ELF-1 (cell line): ENCODE results near the gene MAB21L4.
"Not testable (repeated sequence)": the region's sequence is repeated elsewhere in the genome, so short reads cannot be mapped to it uniquely, and the experiment has no call there.

Source experiments
- DNase-seq: peaks from one replicate; pipeline ENCODE4 v3.0.0-alpha.2; 2016; ENCODE audit warnings: low read depth, low spot score

The MAB21L4 gene

DNA sequence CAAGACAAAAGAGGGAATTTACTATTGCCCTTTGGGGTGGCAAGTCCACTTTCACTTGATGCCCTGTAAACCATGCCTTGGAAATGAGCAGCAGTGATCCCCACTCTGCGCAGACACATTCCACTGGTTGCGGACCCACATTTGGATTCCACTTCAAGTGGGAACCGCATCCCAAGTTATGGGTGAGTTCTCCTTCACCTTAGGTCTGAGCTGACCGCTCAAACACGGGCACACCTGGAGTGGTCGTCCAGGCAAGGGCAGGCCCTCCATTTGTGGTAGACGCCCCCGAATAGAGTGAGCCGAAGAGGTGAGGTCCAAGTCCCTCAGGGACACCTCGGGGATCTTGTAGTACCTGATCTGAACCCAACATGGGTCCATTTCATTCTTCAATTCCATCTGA is 37.1 kb downstream of the MAB21L4 start:
- no peak for DNase-seq

GRCh38 chr2:240858321-240858720 is 37.6 kb downstream of the MAB21L4 start:
- no peak for DNase-seq

- no peak for DNase-seq
Measured at GRCh38 chr2:240857039-240858008, 38.6 kb downstream of the MAB21L4 start.

GRCh38 chr2:240856151-240856980 is 39.6 kb downstream of the MAB21L4 start:
- DNase-seq, result peak; percentile 57

DNA sequence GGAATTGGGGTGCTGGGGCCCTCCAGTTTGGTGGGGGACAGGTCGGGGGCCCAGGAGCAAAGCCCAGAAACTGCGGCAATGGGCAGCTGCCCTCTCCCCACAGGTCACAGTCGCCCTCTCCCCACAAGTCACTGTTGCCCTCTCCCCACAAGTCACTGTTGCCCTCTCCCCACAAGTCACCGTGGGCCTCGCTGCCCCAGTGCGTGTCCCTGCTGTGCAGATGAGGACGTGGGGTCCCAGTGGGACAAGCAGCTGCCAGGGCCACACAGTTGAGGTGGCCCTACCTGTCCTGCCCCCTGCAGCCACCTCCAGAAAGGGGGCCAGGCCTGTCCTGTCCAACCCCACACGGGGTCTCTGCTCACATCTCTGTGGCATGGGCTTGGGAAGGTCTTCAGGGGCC is 40.3 kb downstream of the MAB21L4 start:
- no peak for DNase-seq

- no peak for DNase-seq
Measured at GRCh38 chr2:240852671-240853314, 43.2 kb downstream of the MAB21L4 start.

- peak; percentile 93 for DNase-seq
Measured at GRCh38 chr2:240851078-240851991, 44.6 kb downstream of the MAB21L4 start.

- DNase-seq, result no peak
Measured at GRCh38 chr2:240850756-240851077, 45.2 kb downstream of the MAB21L4 start.

GRCh38 chr2:240850026-240850425 is 45.9 kb downstream of the MAB21L4 start:
- no peak for DNase-seq

DNA sequence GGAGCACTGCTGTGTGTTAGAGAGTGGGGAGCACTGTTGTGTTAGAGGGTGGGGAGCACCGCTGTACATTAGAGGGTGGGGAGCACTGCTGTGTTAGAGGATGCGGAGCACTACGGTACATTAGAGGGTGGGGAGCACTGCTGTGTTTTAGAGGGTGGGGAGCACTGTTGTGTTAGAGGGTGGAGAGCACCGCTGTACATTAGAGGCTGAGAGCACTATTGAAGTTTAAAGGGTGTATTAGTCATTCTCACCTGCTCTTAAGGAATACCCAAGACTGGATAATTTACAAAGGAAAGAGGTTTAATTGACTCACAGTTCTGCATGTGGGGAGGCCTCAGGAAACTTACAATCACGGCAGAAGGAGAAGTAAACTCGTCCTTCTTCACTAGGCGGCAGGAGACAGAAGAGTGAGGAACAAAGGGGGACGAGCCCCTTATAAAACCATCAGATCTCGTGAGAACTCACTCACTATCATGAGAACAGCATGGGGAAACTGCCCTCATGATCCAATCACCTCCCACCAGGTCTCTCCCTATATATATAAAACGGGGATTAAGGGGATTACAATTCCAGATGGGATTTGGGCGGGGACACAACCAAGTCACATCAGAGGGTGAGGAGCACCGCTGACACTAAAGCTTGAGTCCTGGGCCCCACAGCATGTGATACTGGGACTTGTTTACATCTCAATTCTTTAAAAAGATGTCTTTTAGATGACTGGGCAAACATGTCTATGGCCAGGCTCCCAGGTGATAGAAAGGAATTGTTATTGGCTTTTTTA is 46.9 kb downstream of the MAB21L4 start:
- no peak for DNase-seq

- no peak for DNase-seq
Measured at GRCh38 chr2:240847817-240848216, 48.1 kb downstream of the MAB21L4 start.

DNA sequence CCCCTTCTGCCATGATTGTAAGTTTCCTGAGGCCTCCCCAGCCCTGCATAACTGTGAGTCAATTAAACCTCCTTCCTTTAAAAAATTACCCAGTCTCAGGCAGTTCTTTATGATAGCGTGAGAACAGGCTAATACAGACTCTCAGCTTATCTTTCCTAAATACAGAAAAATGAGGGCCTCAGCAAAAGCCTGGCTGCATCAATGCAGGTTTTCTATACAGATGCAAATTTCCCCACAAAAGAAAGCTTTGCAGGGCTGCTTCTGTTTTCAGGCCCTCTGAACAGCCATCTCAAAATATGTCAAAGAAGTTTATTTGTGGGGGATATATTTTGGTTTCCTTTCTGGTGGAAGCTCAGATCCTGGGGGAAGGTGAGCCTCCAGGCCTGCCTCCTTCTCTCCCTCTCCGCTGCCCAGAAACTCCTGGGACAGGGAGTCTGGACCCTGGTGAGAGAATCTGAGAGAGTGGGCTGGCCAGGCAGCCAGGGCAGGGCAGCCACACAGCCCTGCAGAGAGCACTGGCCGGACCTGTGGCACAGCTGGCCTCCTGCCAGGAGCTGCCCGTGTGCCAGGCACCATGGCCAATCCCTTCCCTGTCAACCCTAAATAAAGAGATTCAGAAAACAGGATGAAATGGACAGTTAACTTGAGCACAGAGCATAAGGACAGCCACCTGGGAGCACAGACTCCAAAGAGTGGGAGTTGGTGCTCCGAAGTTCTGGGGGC is 48.9 kb downstream of the MAB21L4 start:
- DNase-seq, result no peak

- DNase-seq, result not testable (repeated sequence)
Measured at GRCh38 chr2:240846309-240846708, 49.6 kb downstream of the MAB21L4 start.

DNA sequence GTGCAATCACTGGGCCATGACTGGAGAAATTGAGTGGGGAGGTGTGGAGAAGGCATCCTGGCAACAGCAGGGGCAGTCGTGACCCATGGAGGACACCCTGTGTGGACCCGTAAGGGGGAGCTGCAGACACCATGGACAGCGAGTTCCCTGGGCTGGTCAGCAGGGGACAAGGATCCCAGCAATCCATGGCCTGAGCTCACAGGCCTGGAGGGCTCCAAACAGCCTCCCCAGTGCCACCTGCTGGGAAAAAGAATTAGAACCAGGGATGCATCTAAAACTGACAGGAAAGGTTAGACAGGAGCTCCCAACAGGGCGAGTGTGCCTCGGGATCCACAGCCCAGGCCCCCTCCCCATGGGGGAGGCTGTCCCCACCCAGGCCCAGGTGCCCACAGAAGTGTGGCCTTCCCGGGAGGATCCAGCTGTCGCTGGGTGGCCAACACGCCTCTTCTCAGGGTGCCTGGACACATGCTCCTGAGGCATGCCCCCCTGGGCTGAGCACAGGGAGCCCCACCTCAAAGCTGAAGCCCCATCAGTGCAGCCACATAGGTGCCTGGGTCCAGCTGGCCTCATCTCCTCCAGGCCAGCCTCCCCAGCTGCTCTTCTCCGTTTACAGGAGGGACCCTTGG is 55.4 kb downstream of the MAB21L4 start:
- DNase-seq, result peak; percentile 88

DNA sequence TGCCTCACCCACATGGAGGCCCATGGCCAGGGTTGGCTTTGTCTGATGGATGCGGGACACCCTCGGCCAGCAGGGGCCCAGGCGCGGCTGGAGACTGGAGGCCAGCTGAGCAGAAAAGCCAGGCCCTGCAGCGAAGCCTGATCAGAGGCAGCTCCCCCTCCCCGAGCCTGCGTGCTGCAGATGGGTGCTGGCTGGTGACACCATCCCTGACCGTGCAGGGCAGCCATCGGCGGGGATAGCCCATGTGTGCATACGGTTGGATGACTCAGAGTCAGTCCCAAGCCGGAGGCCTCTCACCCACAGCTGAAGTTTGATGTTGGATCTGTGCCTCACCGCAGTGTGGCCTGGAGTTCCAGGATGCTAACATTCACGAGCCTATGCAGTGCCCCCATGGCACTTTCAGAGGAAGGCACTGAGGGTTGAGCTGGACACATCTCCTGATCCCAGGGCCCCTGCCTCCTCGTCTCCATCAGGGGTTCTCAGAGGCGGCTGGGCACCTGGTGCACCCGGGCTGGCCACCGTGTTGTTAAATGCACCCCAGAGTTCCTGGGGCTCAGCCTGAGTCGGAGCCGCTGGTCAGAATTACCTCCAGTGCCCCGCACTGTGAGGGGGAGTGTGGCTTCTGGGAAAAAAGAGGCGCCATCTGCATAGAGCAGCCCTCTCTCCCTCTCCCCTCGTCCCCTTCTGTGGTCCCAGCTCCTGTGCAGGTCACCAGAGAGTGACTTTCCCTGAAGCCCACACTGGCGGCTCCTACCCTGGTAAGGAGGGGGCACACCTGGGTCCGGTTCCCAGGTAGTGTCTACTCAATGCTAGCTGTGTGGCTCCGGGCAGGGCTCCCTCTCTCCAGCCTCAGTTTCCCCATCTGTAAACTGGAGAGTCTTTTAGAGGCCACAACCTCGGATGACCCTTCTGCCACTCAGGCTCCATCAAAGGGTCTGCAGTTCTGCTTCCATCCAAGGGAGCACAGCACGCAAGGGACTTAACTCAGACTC is 56.5 kb downstream of the MAB21L4 start:
- no peak for DNase-seq

DNA sequence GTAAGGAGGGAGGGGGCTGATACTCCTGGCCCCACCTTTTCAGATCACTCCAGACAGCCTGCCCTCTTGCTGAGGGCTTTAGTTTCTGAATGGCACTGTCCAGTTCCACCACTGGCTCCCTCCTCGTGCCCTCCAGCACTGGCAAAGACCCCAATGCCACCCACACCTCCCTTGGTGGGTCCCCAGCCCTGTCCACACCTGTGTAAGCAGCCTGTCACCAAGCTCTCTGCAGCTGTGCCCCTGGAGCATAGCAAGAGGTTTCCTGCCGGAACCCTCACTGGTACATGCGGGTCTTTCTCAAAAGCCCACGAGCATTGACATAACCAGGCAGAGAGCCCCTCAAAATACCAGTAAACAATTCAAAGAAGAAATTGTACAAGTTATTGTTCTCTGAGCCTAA is 58.3 kb downstream of the MAB21L4 start:
- DNase-seq, result no peak

GRCh38 chr2:240836781-240837467 is 59.0 kb downstream of the MAB21L4 start:
- DNase-seq, result no peak
